IMR-90 (cell line): ENCODE results near the gene MSRB1. TPM values are rescaled to one million over a fixed set of nuclear protein-coding genes. Genes with fewer than 3 reads are reported as not detected.

Experiments used
- MAFK ChIP-seq: IDR thresholded peaks from 2 replicates; pipeline ENCODE4 v1.6.1; 2012; ENCODE audit warnings: low read depth, low read length, improper control_type of control experiment
- polyA plus RNA-seq, 3 experiments: library from polyadenylated mRNA; depleted of rRNA; stranded (reverse); fragments of >200 nt; gene quantifications; 2 replicates each; pipeline ENCODE4 v1.2.3, GENCODE V29; 2012; ENCODE audit warnings: low replicate concordance in 1 of 3
- total RNA-seq: library from RNA; depleted of rRNA; stranded (reverse); fragments of >200 nt; gene quantifications from 2 replicates; pipeline ENCODE4 v1.2.3, GENCODE V29; 2012
- TF ChIP-seq, protein P1 (sequence below): fragments of 150-350 bp; IDR thresholded peaks from 2 replicates; pipeline ENCODE4 v1.6.1; 2016; ENCODE audit warnings: low read depth, mild to moderate bottlenecking, low read length, moderate library complexity, borderline replicate concordance

The MSRB1 gene
- total and polyA plus RNA-seq, 2 of the 4 experiments (the other 2 are of a cell fraction): 17.0 to 32.3 TPM

DNA sequence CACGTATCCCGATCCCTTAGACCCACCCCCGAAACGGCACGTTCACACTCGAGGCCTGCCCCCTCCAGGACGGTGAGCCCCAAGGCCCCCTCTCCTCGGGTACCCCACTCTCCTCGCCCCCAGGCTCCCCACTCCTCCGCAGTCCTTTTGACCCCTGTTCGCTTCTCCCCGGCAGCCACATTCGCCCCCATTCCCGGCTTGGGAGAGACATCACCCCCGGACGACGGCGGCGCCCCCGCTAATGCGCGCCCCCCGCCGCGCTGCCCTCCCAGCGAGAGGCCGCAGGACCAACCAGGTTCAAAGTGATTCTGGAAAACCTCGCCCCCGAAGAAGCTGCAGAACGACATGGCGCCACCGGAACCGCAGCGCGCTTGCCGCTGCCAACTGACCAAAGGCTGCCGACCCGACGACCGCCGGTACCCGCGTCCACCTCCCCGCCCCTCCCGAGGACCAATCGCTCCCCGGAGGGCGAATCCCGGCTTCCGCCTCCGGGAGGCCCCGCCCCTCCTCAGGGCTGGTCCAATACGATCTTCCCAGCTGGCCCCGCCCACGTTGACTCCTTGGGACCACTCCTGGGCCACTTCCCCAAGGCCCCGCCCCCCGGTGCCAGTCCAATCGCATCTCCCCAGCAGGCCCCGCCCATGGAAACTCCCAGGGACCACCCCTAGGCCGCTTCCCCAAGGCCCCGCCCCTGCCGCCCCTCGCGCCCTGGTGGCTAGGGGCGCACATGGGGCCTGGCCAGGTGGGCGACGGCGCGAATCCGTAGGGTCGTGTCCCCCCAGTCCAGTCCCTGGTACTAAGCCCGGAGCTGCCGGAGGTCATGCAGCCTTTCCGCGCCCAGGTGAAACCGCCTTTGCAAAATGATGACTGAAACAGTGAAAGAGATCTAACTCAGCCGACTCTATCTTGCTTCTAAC is at the start of gene MSRB1 (continued):
- no peak for TF ChIP-seq MAFK
- TF ChIP-seq, protein P1, sequence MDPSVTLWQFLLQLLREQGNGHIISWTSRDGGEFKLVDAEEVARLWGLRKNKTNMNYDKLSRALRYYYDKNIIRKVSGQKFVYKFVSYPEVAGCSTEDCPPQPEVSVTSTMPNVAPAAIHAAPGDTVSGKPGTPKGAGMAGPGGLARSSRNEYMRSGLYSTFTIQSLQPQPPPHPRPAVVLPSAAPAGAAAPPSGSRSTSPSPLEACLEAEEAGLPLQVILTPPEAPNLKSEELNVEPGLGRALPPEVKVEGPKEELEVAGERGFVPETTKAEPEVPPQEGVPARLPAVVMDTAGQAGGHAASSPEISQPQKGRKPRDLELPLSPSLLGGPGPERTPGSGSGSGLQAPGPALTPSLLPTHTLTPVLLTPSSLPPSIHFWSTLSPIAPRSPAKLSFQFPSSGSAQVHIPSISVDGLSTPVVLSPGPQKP: no peak
